Activated CD4-positive, alpha-beta memory T cell treated with anti-CD3 and anti-CD28 coated beads for 36 hours (primary cell): ENCODE data around the gene TRIM28. TPM values are rescaled to one million over a fixed set of nuclear protein-coding genes. Genes with fewer than 3 reads are reported as not detected.
A peak's percentile ranks its signal among the peaks of the same experiment; 100 is the strongest.
"Not testable (repeated sequence)": the region's sequence is repeated elsewhere in the genome, so short reads cannot be mapped to it uniquely, and the experiment has no call there.

Experiments
- CTCF ChIA-PET: fragments of 350-600 bp; sonication (Branson Sonifier 250); formaldehyde crosslinking; loops from one replicate; lab custom pipeline; 2021; ENCODE audit warnings: antibody characterized with exemption, inconsistent platforms; lab: Charles Lee
- POLR2A ChIA-PET: fragments of 350-600 bp; sonication (Branson Sonifier 250); formaldehyde crosslinking; loops from one replicate; lab custom pipeline; 2021; ENCODE audit warnings: antibody characterized with exemption; lab: Charles Lee
- DNase-seq: peaks from one replicate; pipeline ENCODE4 v3.0.0-alpha.2; 2020
- H3K27ac Mint-ChIP-seq: one replicate; pipeline ENCODE4 v1.8.0; 2021; ENCODE audit warnings: mixed read lengths
- H3K27me3 Mint-ChIP-seq: one replicate; pipeline ENCODE4 v1.8.0; 2021; ENCODE audit warnings: mixed read lengths
- H3K36me3 Mint-ChIP-seq: one replicate; pipeline ENCODE4 v1.8.0; 2021; ENCODE audit warnings: mixed read lengths
- H3K4me1 Mint-ChIP-seq: one replicate; pipeline ENCODE4 v1.8.0; 2021; ENCODE audit warnings: low read depth, mixed read lengths
- H3K4me3 Mint-ChIP-seq: one replicate; pipeline ENCODE4 v1.8.0; 2021; ENCODE audit warnings: mild to moderate bottlenecking, mixed read lengths
- H3K9me3 Mint-ChIP-seq: one replicate; pipeline ENCODE4 v1.8.0; 2021; ENCODE audit warnings: mixed read lengths
- intact Hi-C: fragments of 100-400 bp; cut with micrococcal nuclease; formaldehyde crosslinking; loops from one replicate; pipeline ENCODE4 v1.15.1; 2023
- total RNA-seq, 2 experiments: library from RNA; stranded (reverse); gene quantifications; one replicate each; pipeline ENCODE4 v1.2.3, GENCODE V29; 2021

The TRIM28 gene
- total RNA-seq, 2 experiments from 2014 or later, result 404 to 408 TPM

GRCh38 chr19:58575183-58576041 lies 31.5 kb downstream of the TRIM28 start:
- H3K9me3 Mint-ChIP-seq, result no peaks in the 10 kb centered on the region
- peak overlapping the region; percentile 94 for H3K27ac Mint-ChIP-seq
- CTCF ChIA-PET, result interaction anchor here (0.8 to 3.2 kb wide), 8 partner anchors 13 to 124 kb away, joined by 3 to 33 read pairs (median 5); partner anchors contain the start of genes CHMP2A, UBE2M, ZBTB45 and ZNF324B
- intact Hi-C loops, result no loop called here
- peaks cover 51% of the 10 kb centered on the region for H3K4me1 Mint-ChIP-seq
- POLR2A ChIA-PET, result interaction anchor here (1.2 to 3.1 kb wide), 8 partner anchors 13 to 167 kb away, joined by 4 to 16 read pairs (median 8); partner anchors contain the start of genes CHMP2A, TRIM28, UBE2M and ZBTB45
- H3K4me3 Mint-ChIP-seq, result peak overlapping the region; percentile 88
- peak; percentile 90 for DNase-seq
- no peaks in the 10 kb centered on the region for H3K27me3 Mint-ChIP-seq
- no peaks in the 10 kb centered on the region for H3K36me3 Mint-ChIP-seq

- H3K27me3 Mint-ChIP-seq, H3K4me3 Mint-ChIP-seq, H3K9me3 Mint-ChIP-seq, intact Hi-C loops, H3K36me3 Mint-ChIP-seq: not testable (repeated sequence)
- POLR2A ChIA-PET, result interaction anchor here (1.7 kb wide), 1 partner anchor 58 kb away, joined by 7 read pairs; the partner anchor contains the start of gene ZBTB45
- Mint-ChIP-seq H3K27ac (peak overlapping the region; percentile 64), H3K4me1 (peaks cover 52% of the 10 kb centered on the region)
- peak; percentile 19 for DNase-seq
- CTCF ChIA-PET, result interaction anchor here (3.2 kb wide), 1 partner anchor 58 kb away, joined by 33 read pairs; the partner anchor contains the start of gene ZBTB45
These were observed 33.7 kb downstream of the TRIM28 start for GRCh38 chr19:58577581-58577980.

- no peaks in the 10 kb centered on the region for H3K9me3 Mint-ChIP-seq
- peak; percentile 61 for DNase-seq
- no peaks in the 10 kb centered on the region for H3K27me3 Mint-ChIP-seq
- H3K4me3 Mint-ChIP-seq, result no peak overlapping the region
- ChIA-PET CTCF (interaction anchor here (3.2 to 5.3 kb wide), 3 partner anchors 58 to 65 kb away, joined by 33 to 65 read pairs (median 43); partner anchors contain the start of gene ZBTB45), POLR2A (interaction anchor here (1.2 to 1.7 kb wide), 2 partner anchors 17 to 59 kb away, joined by 6 to 7 read pairs; partner anchors contain the start of gene ZBTB45)
- intact Hi-C loops, result no loop called here
- H3K27ac Mint-ChIP-seq, result peak overlapping the region; percentile 64
- H3K4me1 Mint-ChIP-seq, result peaks cover 52% of the 10 kb centered on the region
- peaks cover 13% of the 10 kb centered on the region for H3K36me3 Mint-ChIP-seq
These were observed 34.4 kb downstream of the TRIM28 start for GRCh38 chr19:58578012-58578925.

GRCh38 chr19:58579473-58580142 lies 35.7 kb downstream of the TRIM28 start:
- no peak for DNase-seq
- CTCF ChIA-PET, result interaction anchor here (4.4 to 5.3 kb wide), 2 partner anchors 59 to 66 kb away, joined by 43 to 65 read pairs; partner anchors contain the start of gene ZBTB45

DNA sequence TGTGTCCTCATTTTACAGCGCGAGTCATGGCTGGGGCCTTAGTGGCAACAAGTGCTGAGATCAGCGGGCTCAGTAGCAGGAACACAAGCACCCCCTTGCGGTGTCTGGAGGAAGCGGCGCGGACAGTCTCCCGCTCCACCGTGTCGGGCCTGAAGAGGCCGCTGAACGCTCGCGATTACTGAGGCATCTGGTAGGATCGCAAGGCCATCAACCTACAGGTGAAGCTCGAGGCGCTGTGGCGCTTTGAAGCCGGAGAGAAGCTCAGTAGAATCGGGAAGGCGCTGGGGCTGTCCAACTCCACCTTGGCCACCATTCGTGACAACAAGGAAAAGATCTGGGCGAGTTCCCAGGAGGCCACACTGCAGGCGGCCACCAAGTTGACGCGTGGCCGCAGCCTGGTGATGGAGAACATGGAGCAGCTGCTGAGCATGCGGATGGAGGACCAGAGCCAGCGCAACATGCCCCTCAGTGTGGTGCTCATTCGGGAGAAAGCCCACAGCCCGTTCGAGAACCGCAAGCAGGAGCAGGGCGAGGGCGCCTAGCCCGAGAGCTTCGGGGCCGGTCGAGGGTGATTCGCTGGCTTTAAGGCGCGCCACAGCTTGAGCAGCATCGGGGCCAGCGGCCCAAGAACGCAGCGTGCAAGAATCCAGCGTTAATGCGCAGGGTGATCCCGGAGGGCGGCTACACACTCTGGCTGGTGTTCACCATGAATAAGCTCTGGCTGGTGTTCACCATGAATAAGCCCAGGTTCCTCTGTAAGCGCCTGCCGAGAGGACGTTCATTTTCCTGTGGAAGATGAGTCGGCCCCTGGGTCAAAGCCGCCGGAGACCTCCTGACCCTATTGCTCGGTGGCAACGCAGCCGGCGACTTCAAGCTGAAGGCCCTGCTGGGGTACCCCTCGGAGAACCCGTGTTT lies 37.6 kb downstream of the TRIM28 start:
- Mint-ChIP-seq H3K9me3 (no peaks in the 10 kb centered on the region), H3K4me1 (peaks cover 36% of the 10 kb centered on the region), H3K4me3 (no peak overlapping the region), H3K36me3 (peaks cover 13% of the 10 kb centered on the region), H3K27ac (peak overlapping the region; percentile 78), H3K27me3 (no peaks in the 10 kb centered on the region)
- POLR2A ChIA-PET, result interaction anchor here (0.7 to 1.2 kb wide), 3 partner anchors 26 to 68 kb away, joined by 3 to 10 read pairs (median 3); partner anchors contain the start of gene ZBTB45
- CTCF ChIA-PET, result interaction anchor here (0.7 to 5.3 kb wide), 11 partner anchors 9 to 175 kb away, joined by 3 to 65 read pairs (median 3); partner anchors contain the start of genes TRIM28 and ZBTB45
- peak; percentile 96 for DNase-seq
- intact Hi-C loops, result loop anchor here (1.0 kb wide), 1 partner anchor 62 kb away; the partner anchor contains the start of gene ZBTB45

More at GRCh38 chr19:58579473-58580142, 35.7 kb downstream of the TRIM28 start:
- intact Hi-C loops, result no loop called here
- H3K4me1 Mint-ChIP-seq, result peaks cover 41% of the 10 kb centered on the region
- H3K4me3 Mint-ChIP-seq, result no peak overlapping the region
- no peaks in the 10 kb centered on the region for H3K27me3 Mint-ChIP-seq
- H3K27ac Mint-ChIP-seq, result peak overlapping the region; percentile 64
- peaks cover 13% of the 10 kb centered on the region for H3K36me3 Mint-ChIP-seq
- no peaks in the 10 kb centered on the region for H3K9me3 Mint-ChIP-seq
- POLR2A ChIA-PET, result interaction anchor here (1.2 to 1.7 kb wide), 2 partner anchors 19 to 60 kb away, joined by 6 to 7 read pairs; partner anchors contain the start of gene ZBTB45

DNA sequence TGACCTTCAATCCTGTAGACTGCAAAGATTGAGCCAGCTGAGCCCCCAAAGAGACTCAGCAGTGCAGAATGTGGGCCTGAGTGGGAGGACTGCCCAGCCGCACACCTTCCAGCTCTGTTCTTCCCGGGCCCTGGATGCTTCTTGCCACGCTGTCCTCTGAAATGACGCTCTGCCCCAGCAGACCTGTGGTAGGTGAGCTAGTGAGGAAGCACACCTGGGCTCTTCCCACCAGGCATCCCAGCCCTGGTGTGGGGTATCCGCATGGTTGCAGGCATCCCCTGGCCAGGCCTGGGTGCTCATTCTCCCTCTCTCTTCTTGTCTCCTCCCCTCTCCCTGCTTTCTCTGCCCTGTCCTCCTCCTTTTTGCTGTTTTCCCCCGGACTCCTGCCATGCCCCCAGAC lies 39.1 kb downstream of the TRIM28 start:
- Mint-ChIP-seq H3K27ac (no peak overlapping the region), H3K36me3 (peaks cover 13% of the 10 kb centered on the region), H3K27me3 (no peaks in the 10 kb centered on the region), H3K4me1 (peaks cover 29% of the 10 kb centered on the region), H3K9me3 (no peaks in the 10 kb centered on the region), H3K4me3 (no peak overlapping the region)
- ChIA-PET CTCF (interaction anchor here (5.3 kb wide), 1 partner anchor 70 kb away, joined by 43 read pairs; no protein-coding TSS in a partner anchor), POLR2A (no interaction called here)
- no peak for DNase-seq
- intact Hi-C loops, result no loop called here

- ChIA-PET POLR2A (no interaction called here), CTCF (interaction anchor here (0.6 kb wide), 1 partner anchor 65 kb away, joined by 3 read pairs; the partner anchor contains the start of gene ZBTB45)
- no peak overlapping the region for H3K4me3 Mint-ChIP-seq
- H3K4me1 Mint-ChIP-seq, result peaks cover 11% of the 10 kb centered on the region
- peaks cover 13% of the 10 kb centered on the region for H3K36me3 Mint-ChIP-seq
- intact Hi-C loops, result no loop called here
- no peaks in the 10 kb centered on the region for H3K9me3 Mint-ChIP-seq
- H3K27me3 Mint-ChIP-seq, result no peaks in the 10 kb centered on the region
- DNase-seq, result no peak
- H3K27ac Mint-ChIP-seq, result no peak overlapping the region
These were observed 40.9 kb downstream of the TRIM28 start for GRCh38 chr19:58584498-58585441.

DNA sequence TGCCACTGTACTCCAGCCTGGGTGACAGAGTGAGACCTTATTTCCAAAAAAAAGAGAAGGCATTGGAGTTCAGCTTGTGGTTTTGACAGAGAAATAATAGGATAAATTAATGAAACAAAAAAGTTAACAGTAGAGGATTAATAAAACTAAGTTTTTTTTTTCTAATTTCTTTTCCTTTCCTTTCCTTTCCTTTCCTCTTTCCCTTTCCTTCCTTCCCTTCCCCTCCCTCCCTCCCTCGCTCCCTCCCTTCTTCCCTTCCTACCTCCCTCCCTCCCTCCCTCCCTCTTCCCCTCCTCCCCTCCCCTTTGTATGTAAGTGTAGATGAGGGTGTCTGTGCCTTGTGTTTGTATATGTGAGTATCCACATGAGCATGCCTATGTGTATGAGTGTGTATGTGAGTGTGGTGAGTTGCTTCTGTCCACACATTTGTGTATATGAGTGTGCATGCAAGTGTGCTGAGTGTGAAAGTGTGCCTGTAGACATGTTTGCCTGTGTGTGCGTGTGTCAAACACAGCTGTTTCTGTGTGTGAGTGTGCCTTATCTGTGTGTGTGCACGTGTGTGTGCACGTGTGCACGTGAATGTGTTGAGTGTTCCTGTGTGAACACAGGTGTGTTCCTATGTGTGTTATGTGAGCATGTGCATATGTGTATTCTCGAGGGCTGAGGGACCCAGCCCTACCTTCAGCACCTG lies 41.7 kb downstream of the TRIM28 start:
- CTCF ChIA-PET, result no interaction called here
- DNase-seq, result no peak

DNA sequence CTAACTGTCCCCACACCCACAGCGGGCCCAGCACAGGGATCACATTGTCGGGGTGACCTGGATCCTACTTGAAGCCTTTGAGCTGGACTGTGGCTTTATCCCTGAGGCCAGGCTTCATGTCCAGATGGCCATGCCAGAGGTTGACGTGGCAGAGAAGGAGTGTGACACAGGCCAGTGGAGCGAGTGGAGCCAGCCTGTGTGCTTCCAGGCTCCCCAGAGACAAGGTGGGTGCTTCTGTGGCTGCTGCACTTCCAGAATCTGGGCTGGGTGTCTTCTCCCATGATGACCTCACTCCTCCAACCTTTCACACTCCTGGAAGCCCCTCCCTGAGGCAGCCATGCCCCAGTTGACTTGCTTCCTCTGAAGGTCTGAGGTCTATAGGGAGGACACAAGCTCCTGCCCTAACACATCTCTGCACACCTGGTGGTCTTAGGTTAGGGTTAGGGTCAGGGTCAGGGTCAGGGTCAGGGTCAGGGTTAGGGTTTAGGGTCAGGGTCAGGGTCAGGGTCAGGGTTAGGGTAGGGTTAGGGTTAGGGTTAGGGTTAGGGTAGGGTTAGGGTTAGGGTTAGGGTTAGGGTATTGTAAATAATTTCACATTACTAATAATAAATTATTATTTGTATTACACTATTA lies 42.4 kb downstream of the TRIM28 start:
- Mint-ChIP-seq H3K9me3 (no peaks in the 10 kb centered on the region), H3K4me3 (no peak overlapping the region), H3K36me3 (peaks cover 12% of the 10 kb centered on the region), H3K4me1 (peaks cover 3% of the 10 kb centered on the region), H3K27ac (no peak overlapping the region), H3K27me3 (no peaks in the 10 kb centered on the region)
- POLR2A ChIA-PET, result no interaction called here
- CTCF ChIA-PET, result interaction anchor here (0.9 kb wide), 1 partner anchor 72 kb away, joined by 3 read pairs; no protein-coding TSS in a partner anchor
- no peak for DNase-seq
- intact Hi-C loops, result no loop called here

More for the DNA sequence above, 41.7 kb downstream of the TRIM28 start:
- no peak overlapping the region for H3K4me3 Mint-ChIP-seq
- H3K4me1 Mint-ChIP-seq, result peaks cover 10% of the 10 kb centered on the region
- H3K9me3 Mint-ChIP-seq, result no peaks in the 10 kb centered on the region
- no peak overlapping the region for H3K27ac Mint-ChIP-seq
- POLR2A ChIA-PET, result no interaction called here
- intact Hi-C loops, result no loop called here
- H3K36me3 Mint-ChIP-seq, result peaks cover 13% of the 10 kb centered on the region
- no peaks in the 10 kb centered on the region for H3K27me3 Mint-ChIP-seq
